Measurements from ENCODE around the gene PARP6.
A peak's percentile ranks its signal among the peaks of the same experiment; 100 is the strongest.

The PARP6 gene

GRCh38 chr15:72205896-72206676 is 66.3 kb downstream of the PARP6 start:
- Histone ChIP-seq H3K9ac (ENCODE audit: low read depth, low read length) (no peak overlapping the region), H3K27ac (ENCODE audit: low read depth, low read length) (no peak overlapping the region), H3K9me3 (ENCODE audit: control insufficient read depth, insufficient read depth, low read length) (no peaks in the 10 kb centered on the region), H3K27me3 (ENCODE audit: control insufficient read depth, insufficient read depth, low read length) (no peaks in the 10 kb centered on the region), H3K4me1 (ENCODE audit: control insufficient read depth, insufficient read depth, low read length) (no peaks in the 10 kb centered on the region), H3K36me3 (ENCODE audit: control insufficient read depth, insufficient read depth, low read length) (peaks cover 97% of the 10 kb centered on the region), H3K4me3 (ENCODE audit: low read depth, low read length) (no peak overlapping the region)

- H3K27me3 ChIP-seq (ENCODE audit: control insufficient read depth, insufficient read depth, low read length) = no peaks in the 10 kb centered on the region
- H3K9me3 ChIP-seq (ENCODE audit: control insufficient read depth, insufficient read depth, low read length) = no peaks in the 10 kb centered on the region
- no peaks in the 10 kb centered on the region for H3K4me1 ChIP-seq (ENCODE audit: control insufficient read depth, insufficient read depth, low read length)
- no peak overlapping the region for H3K4me3 ChIP-seq (ENCODE audit: low read depth, low read length)
- no peak overlapping the region for H3K27ac ChIP-seq (ENCODE audit: low read depth, low read length)
- H3K9ac ChIP-seq (ENCODE audit: low read depth, low read length) = no peak overlapping the region
- H3K36me3 ChIP-seq (ENCODE audit: control insufficient read depth, insufficient read depth, low read length) = peaks cover 98% of the 10 kb centered on the region
These were observed 67.1 kb downstream of the PARP6 start for GRCh38 chr15:72205273-72205672.

- peaks cover 100% of the 10 kb centered on the region for H3K36me3 ChIP-seq (ENCODE audit: control insufficient read depth, insufficient read depth, low read length)
- H3K27me3 ChIP-seq (ENCODE audit: control insufficient read depth, insufficient read depth, low read length) = no peaks in the 10 kb centered on the region
- no peak overlapping the region for H3K4me3 ChIP-seq (ENCODE audit: low read depth, low read length)
- H3K9me3 ChIP-seq (ENCODE audit: control insufficient read depth, insufficient read depth, low read length) = no peaks in the 10 kb centered on the region
- H3K9ac ChIP-seq (ENCODE audit: low read depth, low read length) = no peak overlapping the region
- H3K4me1 ChIP-seq (ENCODE audit: control insufficient read depth, insufficient read depth, low read length) = no peaks in the 10 kb centered on the region
- no peak overlapping the region for H3K27ac ChIP-seq (ENCODE audit: low read depth, low read length)
These were observed 68.9 kb downstream of the PARP6 start for GRCh38 chr15:72203507-72203837.

GRCh38 chr15:72202801-72203506 is 69.4 kb downstream of the PARP6 start:
- H3K27ac ChIP-seq (ENCODE audit: low read depth, low read length) = no peak overlapping the region
- H3K27me3 ChIP-seq (ENCODE audit: control insufficient read depth, insufficient read depth, low read length) = no peaks in the 10 kb centered on the region
- H3K4me1 ChIP-seq (ENCODE audit: control insufficient read depth, insufficient read depth, low read length) = no peaks in the 10 kb centered on the region
- H3K9ac ChIP-seq (ENCODE audit: low read depth, low read length) = no peak overlapping the region
- H3K4me3 ChIP-seq (ENCODE audit: low read depth, low read length) = no peak overlapping the region
- H3K36me3 ChIP-seq (ENCODE audit: control insufficient read depth, insufficient read depth, low read length) = peaks cover 98% of the 10 kb centered on the region
- H3K9me3 ChIP-seq (ENCODE audit: control insufficient read depth, insufficient read depth, low read length) = no peaks in the 10 kb centered on the region

GRCh38 chr15:72202302-72202701 is 70.1 kb downstream of the PARP6 start:
- H3K27me3 ChIP-seq (ENCODE audit: control insufficient read depth, insufficient read depth, low read length) = peaks cover 2% of the 10 kb centered on the region; the same call in 1 of the 2 replicates
- no peak overlapping the region for H3K9ac ChIP-seq (ENCODE audit: low read depth, low read length)
- no peak overlapping the region for H3K4me3 ChIP-seq (ENCODE audit: low read depth, low read length)
- H3K36me3 ChIP-seq (ENCODE audit: control insufficient read depth, insufficient read depth, low read length) = peaks cover 91% of the 10 kb centered on the region
- no peak overlapping the region for H3K27ac ChIP-seq (ENCODE audit: low read depth, low read length)
- no peaks in the 10 kb centered on the region for H3K9me3 ChIP-seq (ENCODE audit: control insufficient read depth, insufficient read depth, low read length)
- H3K4me1 ChIP-seq (ENCODE audit: control insufficient read depth, insufficient read depth, low read length) = no peaks in the 10 kb centered on the region

GRCh38 chr15:72201391-72201921 is 70.9 kb downstream of the PARP6 start:
- Histone ChIP-seq H3K4me3 (ENCODE audit: low read depth, low read length) (no peak overlapping the region), H3K9ac (ENCODE audit: low read depth, low read length) (no peak overlapping the region), H3K4me1 (ENCODE audit: control insufficient read depth, insufficient read depth, low read length) (no peaks in the 10 kb centered on the region), H3K36me3 (ENCODE audit: control insufficient read depth, insufficient read depth, low read length) (peaks cover 83% of the 10 kb centered on the region), H3K9me3 (ENCODE audit: control insufficient read depth, insufficient read depth, low read length) (no peaks in the 10 kb centered on the region), H3K27me3 (ENCODE audit: control insufficient read depth, insufficient read depth, low read length) (peaks cover 10% of the 10 kb centered on the region), H3K27ac (ENCODE audit: low read depth, low read length) (no peak overlapping the region)

GRCh38 chr15:72200395-72201237 is 71.7 kb downstream of the PARP6 start:
- Histone ChIP-seq H3K9me3 (ENCODE audit: control insufficient read depth, insufficient read depth, low read length) (no peaks in the 10 kb centered on the region), H3K36me3 (ENCODE audit: control insufficient read depth, insufficient read depth, low read length) (peaks cover 74% of the 10 kb centered on the region), H3K27me3 (ENCODE audit: control insufficient read depth, insufficient read depth, low read length) (peaks cover 18% of the 10 kb centered on the region), H3K4me3 (ENCODE audit: low read depth, low read length) (no peak overlapping the region), H3K4me1 (ENCODE audit: control insufficient read depth, insufficient read depth, low read length) (no peaks in the 10 kb centered on the region), H3K9ac (ENCODE audit: low read depth, low read length) (no peak overlapping the region), H3K27ac (ENCODE audit: low read depth, low read length) (no peak overlapping the region)

- H3K36me3 ChIP-seq (ENCODE audit: control insufficient read depth, insufficient read depth, low read length) = peaks cover 66% of the 10 kb centered on the region
- no peak overlapping the region for H3K9ac ChIP-seq (ENCODE audit: low read depth, low read length)
- no peak overlapping the region for H3K27ac ChIP-seq (ENCODE audit: low read depth, low read length)
- H3K9me3 ChIP-seq (ENCODE audit: control insufficient read depth, insufficient read depth, low read length) = no peaks in the 10 kb centered on the region
- H3K4me3 ChIP-seq (ENCODE audit: low read depth, low read length) = no peak overlapping the region
- H3K4me1 ChIP-seq (ENCODE audit: control insufficient read depth, insufficient read depth, low read length) = no peaks in the 10 kb centered on the region
- peaks cover 18% of the 10 kb centered on the region for H3K27me3 ChIP-seq (ENCODE audit: control insufficient read depth, insufficient read depth, low read length)
These were observed 72.6 kb downstream of the PARP6 start for GRCh38 chr15:72199721-72200212.

GRCh38 chr15:72199205-72199515 is 73.2 kb downstream of the PARP6 start:
- H3K36me3 ChIP-seq (ENCODE audit: control insufficient read depth, insufficient read depth, low read length) = peaks cover 60% of the 10 kb centered on the region
- no peaks in the 10 kb centered on the region for H3K9me3 ChIP-seq (ENCODE audit: control insufficient read depth, insufficient read depth, low read length)

GRCh38 chr15:72198356-72199204 is 73.8 kb downstream of the PARP6 start:
- Histone ChIP-seq H3K9ac (ENCODE audit: low read depth, low read length) (no peak overlapping the region), H3K9me3 (ENCODE audit: control insufficient read depth, insufficient read depth, low read length) (no peaks in the 10 kb centered on the region), H3K4me3 (ENCODE audit: low read depth, low read length) (peak overlapping the region; percentile 49; the same call in 1 of the 2 replicates), H3K36me3 (ENCODE audit: control insufficient read depth, insufficient read depth, low read length) (peaks cover 54% of the 10 kb centered on the region), H3K27ac (ENCODE audit: low read depth, low read length) (no peak overlapping the region), H3K27me3 (ENCODE audit: control insufficient read depth, insufficient read depth, low read length) (peaks cover 18% of the 10 kb centered on the region), H3K4me1 (ENCODE audit: control insufficient read depth, insufficient read depth, low read length) (no peaks in the 10 kb centered on the region)

More at GRCh38 chr15:72199205-72199515, 73.2 kb downstream of the PARP6 start:
- Histone ChIP-seq H3K27me3 (ENCODE audit: control insufficient read depth, insufficient read depth, low read length) (peaks cover 18% of the 10 kb centered on the region), H3K4me1 (ENCODE audit: control insufficient read depth, insufficient read depth, low read length) (no peaks in the 10 kb centered on the region), H3K9ac (ENCODE audit: low read depth, low read length) (no peak overlapping the region), H3K27ac (ENCODE audit: low read depth, low read length) (no peak overlapping the region), H3K4me3 (ENCODE audit: low read depth, low read length) (no peak overlapping the region)

Data from HUES48 (cell line).